ENCODE measurements around the gene SDCCAG8. TPM values are rescaled to one million over a fixed set of nuclear protein-coding genes. Genes with fewer than 3 reads are reported as not detected.

Gene SDCCAG8
- total RNA-seq, 4 donors from 2014 or later = 30.3 to 131 (median 55.4) TPM

DNA sequence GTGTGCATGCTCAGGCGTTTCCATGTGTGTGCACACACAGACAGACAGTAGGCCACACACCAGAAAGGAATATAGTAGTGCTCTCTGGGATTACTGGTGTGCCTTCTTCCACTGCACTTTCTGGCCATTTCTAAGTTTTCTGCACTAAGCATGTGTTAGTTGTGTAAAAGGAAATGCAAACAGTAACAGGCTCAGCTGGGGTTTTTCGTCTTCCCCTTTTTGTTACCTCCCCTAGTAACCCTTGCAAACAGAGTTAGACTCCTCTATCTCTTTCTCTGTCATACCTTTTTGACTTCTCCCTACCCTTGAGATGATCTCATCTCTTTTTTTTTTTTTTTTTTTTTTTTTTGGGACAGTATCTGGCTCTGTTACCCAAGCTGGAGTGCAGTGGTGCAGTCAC, 196.3 kb downstream of the SDCCAG8 start:
- Histone ChIP-seq H3K27ac (no peak overlapping the region), H3K27me3 (no peaks in the 10 kb centered on the region), H3K9me3 (no peaks in the 10 kb centered on the region), H3K36me3 (no peaks in the 10 kb centered on the region), H3K4me1 (no peaks in the 10 kb centered on the region), H3K4me3 (no peak overlapping the region)
- no peak for DNase-seq
- TF ChIP-seq, protein P1, sequence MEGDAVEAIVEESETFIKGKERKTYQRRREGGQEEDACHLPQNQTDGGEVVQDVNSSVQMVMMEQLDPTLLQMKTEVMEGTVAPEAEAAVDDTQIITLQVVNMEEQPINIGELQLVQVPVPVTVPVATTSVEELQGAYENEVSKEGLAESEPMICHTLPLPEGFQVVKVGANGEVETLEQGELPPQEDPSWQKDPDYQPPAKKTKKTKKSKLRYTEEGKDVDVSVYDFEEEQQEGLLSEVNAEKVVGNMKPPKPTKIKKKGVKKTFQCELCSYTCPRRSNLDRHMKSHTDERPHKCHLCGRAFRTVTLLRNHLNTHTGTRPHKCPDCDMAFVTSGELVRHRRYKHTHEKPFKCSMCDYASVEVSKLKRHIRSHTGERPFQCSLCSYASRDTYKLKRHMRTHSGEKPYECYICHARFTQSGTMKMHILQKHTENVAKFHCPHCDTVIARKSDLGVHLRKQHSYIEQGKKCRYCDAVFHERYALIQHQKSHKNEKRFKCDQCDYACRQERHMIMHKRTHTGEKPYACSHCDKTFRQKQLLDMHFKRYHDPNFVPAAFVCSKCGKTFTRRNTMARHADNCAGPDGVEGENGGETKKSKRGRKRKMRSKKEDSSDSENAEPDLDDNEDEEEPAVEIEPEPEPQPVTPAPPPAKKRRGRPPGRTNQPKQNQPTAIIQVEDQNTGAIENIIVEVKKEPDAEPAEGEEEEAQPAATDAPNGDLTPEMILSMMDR (IDR thresholded peaks at IDR 0.05) = no peak

DNA sequence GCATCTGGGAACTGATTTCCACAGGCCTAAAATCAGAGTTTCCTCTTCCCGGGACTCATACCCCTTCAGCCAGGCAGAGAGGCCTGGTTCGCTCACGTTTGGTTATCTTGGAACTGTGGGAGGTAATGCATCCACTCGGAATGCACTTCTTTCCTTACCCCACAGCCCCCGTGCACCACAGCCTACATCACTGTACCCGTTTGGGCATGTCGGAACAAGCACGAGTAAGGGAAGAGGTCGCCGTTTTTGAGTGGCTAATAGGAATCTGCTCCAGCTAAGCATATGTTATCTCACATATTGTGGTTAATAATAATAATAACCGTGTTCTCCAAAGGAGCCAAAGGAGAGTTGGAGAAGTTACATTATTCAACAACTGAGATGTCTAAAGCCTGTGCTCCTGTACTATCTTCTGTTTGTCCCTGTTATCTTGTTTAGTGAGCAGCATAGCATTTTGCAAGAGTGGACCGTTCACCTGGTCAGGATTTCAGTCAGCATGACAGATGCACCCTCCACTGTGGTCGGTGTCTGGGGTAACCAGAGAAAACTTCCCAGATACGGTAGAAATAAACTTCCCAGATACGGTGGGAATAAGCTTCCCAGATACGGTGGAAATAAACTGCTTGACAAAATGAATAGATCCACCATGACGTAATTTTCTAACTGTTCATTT, 198.6 kb downstream of the SDCCAG8 start:
- H3K4me3 ChIP-seq = no peak overlapping the region
- no peak for TF ChIP-seq POLR2A (IDR thresholded peaks at IDR 0.05)
- TF ChIP-seq, protein P1 (IDR thresholded peaks at IDR 0.05) = no peak

DNA sequence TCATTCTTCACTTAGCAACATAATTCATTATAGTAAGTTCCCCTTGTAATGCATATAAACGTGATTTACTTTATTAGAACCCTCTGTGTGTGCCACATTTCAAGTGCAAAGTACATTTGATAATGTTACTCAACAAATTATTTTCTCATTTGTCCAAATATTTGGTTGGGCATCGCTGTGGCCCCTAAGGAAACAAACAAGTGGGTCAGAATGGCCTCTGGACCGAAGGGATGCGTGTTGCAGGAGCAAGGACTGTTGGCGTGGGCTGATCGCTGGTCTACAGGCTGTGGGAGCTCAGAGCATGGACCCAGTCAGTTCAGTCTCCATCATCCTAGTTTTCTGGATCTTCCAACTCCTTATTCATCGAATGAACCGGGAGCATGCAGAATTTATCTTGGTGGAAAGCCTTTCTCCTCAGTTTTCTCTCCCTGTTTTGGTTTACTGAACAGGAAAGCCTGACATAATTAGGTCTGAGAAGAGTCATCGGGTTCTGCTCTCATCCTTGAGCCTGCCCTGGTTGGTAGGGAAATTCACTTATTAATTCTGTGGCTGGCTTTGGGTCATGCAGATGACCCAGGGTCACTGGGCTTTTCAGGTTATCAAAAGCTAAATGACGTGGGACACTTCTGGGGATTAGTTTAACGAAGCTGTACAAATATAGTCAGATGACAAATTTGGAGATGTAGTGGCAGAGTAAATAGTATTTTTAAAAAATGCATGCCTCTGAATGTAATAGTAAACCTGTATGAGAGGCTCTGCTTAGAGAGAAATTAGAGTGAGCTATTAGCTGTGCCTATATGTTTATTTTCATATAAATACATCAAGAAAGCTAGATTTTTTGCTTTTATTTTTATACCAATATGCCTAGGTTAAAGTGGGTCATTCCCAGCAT, 200.2 kb downstream of the SDCCAG8 start:
- no peak for DNase-seq
- Histone ChIP-seq H3K27ac (no peak overlapping the region), H3K4me1 (no peaks in the 10 kb centered on the region), H3K27me3 (no peaks in the 10 kb centered on the region), H3K4me3 (no peak overlapping the region), H3K9me3 (no peaks in the 10 kb centered on the region), H3K36me3 (peaks cover 0 to 4% (median 0%) of the 10 kb centered on the region in 3 donors)
- TF ChIP-seq, protein P1 (IDR thresholded peaks at IDR 0.05) = no peak
- TF ChIP-seq POLR2A (IDR thresholded peaks at IDR 0.05) = no peak

More for the DNA sequence above, 198.6 kb downstream of the SDCCAG8 start:
- DNase-seq = no peak
- Histone ChIP-seq H3K36me3 (no peaks in the 10 kb centered on the region), H3K9me3 (no peaks in the 10 kb centered on the region), H3K27ac (no peak overlapping the region), H3K27me3 (no peaks in the 10 kb centered on the region), H3K4me1 (no peaks in the 10 kb centered on the region)

DNA sequence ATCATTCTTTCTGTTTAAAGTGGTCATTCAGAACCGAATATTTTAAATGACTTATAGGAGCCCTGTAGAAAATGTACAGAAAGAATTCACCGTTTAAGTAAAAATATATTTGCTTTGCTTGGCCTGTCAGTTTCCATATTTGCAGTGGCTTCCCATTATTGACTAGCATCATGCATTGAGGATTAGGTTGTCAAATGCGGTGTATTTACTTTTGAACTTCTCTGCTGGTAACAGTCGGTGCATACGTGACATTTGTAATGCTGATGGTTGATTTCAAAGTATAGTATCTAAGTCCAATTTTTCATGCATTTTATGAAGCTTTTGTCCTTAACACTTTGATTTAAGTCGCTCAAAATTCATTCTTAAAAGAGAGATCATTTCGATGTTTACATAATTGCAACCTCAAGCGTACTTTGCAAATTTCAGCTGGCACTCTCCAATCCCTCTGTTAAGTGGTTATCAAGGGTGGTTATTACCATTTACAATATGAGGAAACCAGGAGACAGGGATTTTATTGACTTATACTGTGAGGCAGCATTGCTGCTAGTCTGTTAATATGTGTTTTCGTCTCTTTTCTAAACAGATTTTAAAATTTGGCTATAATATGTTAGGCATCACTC, 201.6 kb downstream of the SDCCAG8 start:
- H3K4me1 ChIP-seq = no peaks in the 10 kb centered on the region
- DNase-seq = no peak
- peaks cover 0 to 7% (median 0%) of the 10 kb centered on the region in 3 donors for H3K36me3 ChIP-seq
- no peak overlapping the region for H3K27ac ChIP-seq
- no peaks in the 10 kb centered on the region for H3K9me3 ChIP-seq
- H3K4me3 ChIP-seq = no peak overlapping the region
- H3K27me3 ChIP-seq = no peaks in the 10 kb centered on the region
- TF ChIP-seq, protein P1 (IDR thresholded peaks at IDR 0.05) = no peak
- TF ChIP-seq POLR2A (IDR thresholded peaks at IDR 0.05) = no peak

DNA sequence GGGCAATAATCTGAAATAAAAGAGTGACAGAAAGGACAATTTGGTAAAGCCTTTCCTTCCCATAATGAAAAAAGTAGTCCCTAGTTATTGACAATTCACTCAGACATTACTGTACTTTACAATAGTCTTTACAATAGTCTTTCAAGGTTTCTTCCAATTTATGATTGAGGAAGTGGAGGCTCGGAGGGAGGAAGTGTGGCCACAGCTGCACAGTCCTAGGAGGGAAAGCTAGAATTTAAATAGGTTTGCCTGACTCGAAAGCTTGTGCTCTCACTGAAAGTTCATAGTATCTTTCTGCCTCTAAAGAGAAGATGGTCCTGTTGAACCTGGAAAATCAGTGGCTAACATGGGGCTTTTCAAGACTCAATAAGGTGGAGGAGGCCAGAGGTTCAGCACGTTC, 203.2 kb downstream of the SDCCAG8 start:
- no peaks in the 10 kb centered on the region for H3K4me1 ChIP-seq
- DNase-seq = no peak
- no peaks in the 10 kb centered on the region for H3K27me3 ChIP-seq
- peaks cover 0 to 7% (median 0%) of the 10 kb centered on the region in 3 donors for H3K36me3 ChIP-seq
- H3K27ac ChIP-seq = no peak overlapping the region
- no peaks in the 10 kb centered on the region for H3K9me3 ChIP-seq
- no peak overlapping the region for H3K4me3 ChIP-seq
- TF ChIP-seq, protein P1 (IDR thresholded peaks at IDR 0.05) = no peak
- TF ChIP-seq POLR2A (IDR thresholded peaks at IDR 0.05) = no peak

Data from Peyer's patch (tissue), 4 donors.